Measurements from ENCODE around the gene SBK2.

Gene SBK2

DNA sequence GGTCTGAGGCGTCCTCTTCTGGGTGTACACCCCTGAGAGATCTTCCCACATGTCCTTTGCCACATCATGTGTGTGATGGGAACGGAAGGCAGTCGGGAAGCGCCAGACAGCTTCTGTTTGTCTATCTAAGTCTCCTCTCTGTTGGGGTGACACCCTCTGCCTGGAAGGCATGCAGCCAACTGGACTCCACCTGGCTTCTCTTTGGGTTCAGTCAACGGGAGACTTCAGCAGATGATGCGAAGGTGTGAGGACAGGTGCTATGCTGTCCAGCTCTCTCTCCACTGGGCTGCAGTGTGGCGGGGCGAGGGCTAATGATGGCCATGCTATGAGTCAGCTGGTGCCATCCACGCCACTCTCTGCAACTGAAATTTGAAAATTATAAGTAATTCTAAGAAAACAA, 22.8 kb upstream of the SBK2 start:
- DNase-seq (ENCODE audit: low spot score) (no peak), FAIRE-seq (no peak)

DNA sequence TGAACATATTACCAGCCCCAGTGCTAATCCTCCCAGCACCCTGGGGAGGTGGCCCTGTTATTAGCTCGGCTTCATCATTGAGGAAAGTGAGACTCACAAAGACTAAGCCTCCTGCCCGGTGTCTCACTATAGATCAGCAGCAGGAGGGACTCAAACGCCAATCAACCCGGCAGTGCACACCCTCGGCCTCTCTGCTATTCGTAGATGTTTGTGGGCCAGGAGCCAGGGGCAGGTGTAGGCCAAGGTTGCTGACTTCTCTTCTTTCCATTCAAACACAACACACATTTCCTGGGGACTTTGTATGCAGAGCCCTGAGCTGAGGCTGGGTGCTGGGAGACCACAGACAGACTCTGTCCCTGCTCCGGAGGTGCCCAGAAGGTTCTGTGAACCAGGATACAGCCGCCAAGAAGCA, 17.8 kb upstream of the SBK2 start:
- FAIRE-seq (no peak), DNase-seq (ENCODE audit: low spot score) (no peak)

- DNase-seq (ENCODE audit: low spot score) (no peak), FAIRE-seq (no peak)
These were observed 17.4 kb upstream of the SBK2 start for GRCh38 chr19:55554302-55554701.

DNA sequence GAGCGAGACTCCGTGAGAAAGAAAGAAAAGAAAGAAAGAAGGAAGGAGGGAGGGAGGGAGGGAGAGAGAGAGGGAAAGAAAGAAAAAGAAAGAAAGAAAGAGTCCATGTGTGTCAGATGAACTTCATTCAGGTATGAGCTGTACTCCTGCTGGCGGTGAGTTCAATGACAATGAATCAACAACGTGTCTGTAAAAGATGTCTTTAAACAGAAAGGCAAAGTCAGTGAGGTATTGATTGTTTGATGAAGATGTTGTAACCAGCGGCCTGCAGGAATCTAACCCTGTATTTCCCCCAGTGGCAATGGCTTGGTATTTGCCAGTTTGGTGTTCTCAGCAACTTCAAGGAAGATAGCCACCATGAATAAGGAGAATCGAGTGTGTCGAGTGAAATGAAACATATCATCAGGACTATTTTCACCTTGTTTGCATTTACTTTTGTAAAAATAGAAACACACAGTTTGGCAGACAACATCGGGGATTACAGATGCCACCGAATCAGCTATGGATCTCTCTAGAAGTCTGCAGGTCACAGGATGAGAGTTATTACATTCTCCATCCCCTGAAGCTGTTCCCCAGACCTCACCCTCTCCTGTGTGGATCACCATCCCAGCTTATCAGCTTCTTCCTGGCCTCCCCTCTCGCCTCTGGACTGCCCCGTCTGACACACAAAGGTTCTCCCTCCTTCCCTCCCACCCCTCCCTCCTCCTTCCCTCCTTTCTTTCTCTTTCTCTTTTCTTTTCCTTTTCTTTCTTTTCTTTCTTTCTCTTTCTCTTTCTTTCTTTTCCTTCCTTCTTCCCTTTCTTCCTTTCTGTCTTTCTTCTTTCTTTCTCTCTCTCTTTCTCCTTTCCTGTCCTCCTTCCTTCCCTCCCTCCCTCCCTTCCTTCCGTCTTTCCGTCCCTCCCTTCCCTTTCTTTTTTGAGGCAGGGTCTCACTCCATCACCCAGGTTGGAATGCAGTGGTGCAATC, 16.6 kb upstream of the SBK2 start:
- DNase-seq (ENCODE audit: low spot score): no peak

DNA sequence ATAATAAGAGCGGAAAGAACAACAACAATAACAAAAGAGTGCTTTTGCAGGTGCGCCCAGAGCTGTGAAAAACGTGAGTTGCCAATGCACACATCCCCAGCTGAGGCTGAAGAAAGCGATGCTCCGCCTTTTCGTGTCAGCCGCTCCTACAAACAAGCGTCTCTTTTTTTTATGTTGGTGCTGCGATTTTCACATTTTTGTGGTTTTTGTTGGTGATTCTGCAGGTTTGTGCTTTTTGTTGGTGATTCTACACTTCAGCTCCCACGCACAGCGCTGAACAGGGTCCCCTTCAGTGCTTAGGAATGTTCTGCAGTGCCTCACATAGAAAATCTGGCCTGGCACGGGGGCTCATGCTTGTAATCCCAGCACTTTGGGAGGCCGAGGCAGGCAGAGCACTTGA, 15.7 kb upstream of the SBK2 start:
- peak; percentile 73 for DNase-seq (ENCODE audit: low spot score)
- FAIRE-seq: no peak

More for the DNA sequence above, 16.6 kb upstream of the SBK2 start:
- FAIRE-seq: no peak

GRCh38 chr19:55552206-55552605, 15.3 kb upstream of the SBK2 start:
- FAIRE-seq (no peak), DNase-seq (ENCODE audit: low spot score) (no peak)

GRCh38 chr19:55550321-55550650, 13.4 kb upstream of the SBK2 start:
- DNase-seq (ENCODE audit: low spot score) (no peak), FAIRE-seq (no peak)

DNA sequence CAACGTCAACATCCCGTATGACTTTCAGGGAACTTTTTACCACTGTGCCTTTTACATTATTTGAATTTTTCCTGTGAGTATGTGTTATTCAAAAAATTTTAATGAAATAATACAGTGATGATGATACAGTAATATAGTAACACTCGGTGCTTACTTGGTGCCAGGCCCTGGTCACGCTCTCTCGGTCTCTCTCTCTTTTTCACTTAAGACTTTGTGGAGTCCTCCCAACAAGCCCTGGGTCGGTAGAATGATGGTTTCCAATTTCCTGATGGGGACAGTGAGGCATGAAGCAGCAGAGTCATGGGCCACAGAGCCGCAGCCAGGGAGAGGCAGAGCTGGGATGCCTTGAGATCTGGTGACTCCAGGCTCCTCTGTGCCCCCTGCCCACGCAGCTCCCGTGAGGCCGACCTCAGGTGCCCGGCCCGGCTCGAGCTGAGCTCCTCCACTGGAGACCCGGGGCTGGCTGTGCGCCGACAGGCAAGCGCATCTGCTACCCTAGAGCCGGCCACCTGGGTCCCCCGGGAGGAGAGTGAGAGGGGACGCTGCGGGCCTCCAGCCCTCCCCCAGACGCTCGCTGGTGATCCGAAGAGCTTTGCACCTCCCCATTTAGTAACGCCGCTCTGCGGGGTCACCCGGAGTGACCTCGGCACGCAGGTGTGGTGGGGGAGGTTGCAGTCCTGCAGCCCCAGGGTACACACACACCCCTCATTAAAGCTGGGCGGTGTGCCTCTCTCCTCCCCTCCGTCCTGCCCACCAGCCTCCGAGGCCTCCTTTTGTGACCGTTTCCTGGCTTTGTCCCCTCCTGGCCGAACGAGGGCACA, 12.8 kb upstream of the SBK2 start:
- peak; percentile 74 for FAIRE-seq
- DNase-seq (ENCODE audit: low spot score): peak; percentile 54

GRCh38 chr19:55546822-55547614, 10.1 kb upstream of the SBK2 start:
- DNase-seq (ENCODE audit: low spot score) (peak; percentile 74), FAIRE-seq (no peak)

GRCh38 chr19:55546011-55546410, 9.1 kb upstream of the SBK2 start:
- DNase-seq (ENCODE audit: low spot score) (no peak), FAIRE-seq (no peak)

DNA sequence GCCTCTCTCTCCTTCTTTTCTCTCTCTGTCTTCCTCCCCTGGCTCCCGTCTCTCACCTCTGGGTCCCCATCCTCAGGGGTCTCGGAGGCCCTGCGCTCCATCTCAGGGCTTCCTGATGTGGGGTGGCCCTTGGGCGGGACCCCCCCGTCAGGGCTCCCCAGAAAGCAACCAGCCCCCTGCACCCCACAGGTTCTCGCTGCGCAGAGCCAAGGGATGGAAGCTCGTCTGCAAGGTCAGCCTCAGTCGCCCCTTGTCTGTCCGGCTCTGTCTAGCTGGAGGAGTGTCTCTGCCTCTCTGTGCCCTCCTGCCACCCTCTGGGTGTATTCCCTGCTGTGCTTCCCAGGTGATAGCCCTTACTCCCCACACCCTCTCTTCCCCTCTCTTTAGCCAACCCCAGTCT, 8.5 kb upstream of the SBK2 start, which contains the start of gene SBK3:
Gene SBK3 (minus strand): TSS at position 101 of the 400 bp plus-strand sequence. CDS start 0 bp downstream, at position 101.
- DNase-seq (ENCODE audit: low spot score) (no peak), FAIRE-seq (no peak)

DNA sequence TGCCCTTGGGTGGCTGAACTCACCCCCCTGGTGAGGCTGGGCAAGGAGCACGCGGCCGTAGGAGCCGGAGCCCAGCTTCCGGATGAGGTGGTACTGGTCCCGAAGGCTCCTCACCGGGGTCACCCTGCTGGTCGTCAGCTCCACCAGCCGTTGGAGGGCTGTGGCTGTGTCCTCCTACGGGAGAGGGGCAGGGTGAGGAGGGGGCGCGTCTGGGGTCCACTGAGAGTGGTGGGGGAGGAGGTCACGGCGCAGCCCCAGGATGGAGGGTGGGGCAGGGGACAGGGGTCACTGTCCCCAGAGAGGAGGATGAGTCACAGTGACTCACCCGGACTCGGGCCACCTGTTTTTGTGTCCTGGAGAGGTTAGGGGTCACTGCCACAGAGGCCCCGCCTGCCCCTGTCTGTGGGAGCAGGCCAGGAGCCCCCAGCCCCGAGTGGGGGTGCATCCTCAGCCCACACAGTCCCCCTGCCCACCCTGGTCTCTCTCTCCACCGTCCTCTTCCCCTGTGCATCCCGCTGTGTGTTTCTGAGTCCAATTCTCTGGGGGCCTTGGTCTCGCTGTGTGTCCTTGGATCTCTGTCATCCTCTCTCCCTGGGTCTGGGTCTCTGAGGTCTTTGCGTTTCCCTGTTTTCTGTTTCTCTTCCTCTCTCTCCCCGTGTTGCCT, 8.0 kb upstream of the SBK2 start:
- DNase-seq (ENCODE audit: low spot score): no peak
- no peak for FAIRE-seq

GRCh38 chr19:55544014-55544413, 7.1 kb upstream of the SBK2 start:
- FAIRE-seq (no peak), DNase-seq (ENCODE audit: low spot score) (no peak)

DNA sequence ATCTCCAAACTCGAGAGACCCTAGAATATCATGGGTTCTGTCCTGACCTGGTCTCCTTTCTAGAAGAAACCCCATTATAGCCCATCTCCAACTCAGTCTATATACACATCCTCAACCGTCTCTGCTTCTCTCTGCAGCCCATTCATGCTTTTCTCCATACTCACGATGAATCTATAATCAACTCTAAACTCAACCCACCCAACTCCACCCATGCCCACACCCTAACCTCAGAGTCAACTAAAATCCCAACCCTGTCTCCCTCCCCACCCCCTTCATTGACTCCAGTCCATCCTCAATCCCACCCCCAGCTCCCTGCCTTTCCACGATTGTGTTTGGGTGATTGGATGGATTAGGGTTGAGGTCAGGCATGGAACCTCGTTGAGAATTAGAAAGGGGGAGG, 6.6 kb upstream of the SBK2 start:
- FAIRE-seq (no peak), DNase-seq (ENCODE audit: low spot score) (no peak)

- DNase-seq (ENCODE audit: low spot score) (no peak), FAIRE-seq (no peak)
These were observed 5.4 kb upstream of the SBK2 start for GRCh38 chr19:55542292-55542855.

DNA sequence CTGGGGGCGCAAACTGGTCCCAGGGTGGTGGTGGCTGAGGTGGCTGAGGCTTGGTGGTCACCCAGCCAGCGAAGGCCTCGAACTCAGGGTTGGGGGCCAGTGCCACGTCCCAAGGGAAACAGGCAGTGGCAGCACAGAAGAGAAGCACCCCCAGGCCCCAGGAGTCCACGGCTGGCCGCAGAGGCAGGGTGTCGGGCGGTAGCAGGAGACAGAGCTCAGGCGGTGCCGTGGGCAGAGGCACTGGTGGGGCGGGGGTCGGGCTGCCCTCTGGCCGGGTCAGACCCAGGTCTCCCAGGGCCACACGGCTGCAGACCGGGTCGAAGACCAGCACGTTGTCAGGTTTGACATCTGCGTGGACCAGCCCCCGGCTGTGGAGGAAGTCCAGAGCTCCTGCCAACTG, 4.2 kb upstream of the SBK2 start:
- no peak for DNase-seq (ENCODE audit: low spot score)
- FAIRE-seq: no peak

GRCh38 chr19:55540619-55541018, 3.7 kb upstream of the SBK2 start:
- no peak for FAIRE-seq

GRCh38 chr19:55539090-55539984, 2.4 kb upstream of the SBK2 start:
- no peak for FAIRE-seq
- no peak for DNase-seq (ENCODE audit: low spot score)

More at GRCh38 chr19:55540619-55541018, 3.7 kb upstream of the SBK2 start:
- DNase-seq (ENCODE audit: low spot score): no peak

DNA sequence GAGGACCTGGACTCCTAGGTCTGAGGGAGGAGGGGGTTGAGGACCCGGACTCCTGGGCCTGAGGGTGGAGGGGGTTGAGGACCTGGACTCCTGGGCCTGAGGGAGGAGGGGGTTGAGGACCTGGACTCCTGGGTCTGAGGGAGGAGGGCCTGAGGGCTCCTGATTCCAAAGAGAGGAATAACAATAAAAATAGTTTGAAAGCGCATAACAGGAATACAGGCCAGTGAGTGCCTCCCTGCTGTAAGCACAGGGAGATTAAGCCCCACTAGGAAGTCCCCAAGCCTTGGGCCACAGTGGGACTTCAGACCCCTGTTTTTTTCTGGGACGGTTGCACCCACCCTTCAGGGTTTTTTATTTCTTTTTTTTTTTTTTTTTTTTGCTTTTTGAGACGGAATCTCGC, 1.2 kb upstream of the SBK2 start:
- FAIRE-seq (no peak), DNase-seq (ENCODE audit: low spot score) (no peak)

- FAIRE-seq: no peak
- DNase-seq (ENCODE audit: low spot score): peak; percentile 86
These were observed 793 bp upstream of the SBK2 start for GRCh38 chr19:55537741-55538111.

Measured in urothelium cell line (cell line).